ENCODE data around the gene HHLA2.

Gene HHLA2

DNA sequence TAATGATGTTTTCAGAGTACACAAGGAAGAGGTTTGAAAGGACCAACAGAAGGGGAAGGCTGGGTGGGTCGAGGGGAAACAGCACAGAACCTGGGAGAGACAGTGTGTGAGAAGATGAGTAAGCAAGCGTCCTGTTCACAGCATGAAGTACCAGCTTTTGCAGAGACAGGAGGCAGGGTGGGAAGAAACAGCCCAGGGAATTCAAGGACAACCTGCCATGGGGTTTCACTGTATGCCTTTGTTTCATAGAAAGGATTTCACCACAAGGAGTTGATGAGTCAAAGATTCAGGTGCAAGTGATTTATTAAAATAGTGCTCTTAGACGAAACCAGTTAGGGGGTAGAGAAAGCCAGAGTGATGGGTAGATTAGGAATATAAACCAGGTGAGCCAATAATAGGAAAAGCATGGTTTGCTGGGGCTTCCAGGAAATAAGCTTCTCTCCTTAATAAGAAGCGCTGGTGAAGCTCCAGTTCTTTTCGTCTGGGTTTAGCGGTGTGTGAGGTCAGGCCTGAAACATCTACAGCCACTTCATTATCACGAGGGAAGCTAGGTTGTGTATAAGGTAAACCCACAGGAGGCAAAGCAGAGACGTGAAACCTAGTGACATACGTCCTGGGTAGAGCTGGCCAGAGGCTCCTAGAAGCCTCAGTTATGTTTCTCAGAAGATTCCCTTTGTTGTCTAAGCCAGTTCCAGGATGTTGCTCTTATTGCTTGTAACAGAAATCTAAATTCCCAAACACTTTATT lies 3.9 kb downstream of the HHLA2 start:
- no peak for DNase-seq

DNA sequence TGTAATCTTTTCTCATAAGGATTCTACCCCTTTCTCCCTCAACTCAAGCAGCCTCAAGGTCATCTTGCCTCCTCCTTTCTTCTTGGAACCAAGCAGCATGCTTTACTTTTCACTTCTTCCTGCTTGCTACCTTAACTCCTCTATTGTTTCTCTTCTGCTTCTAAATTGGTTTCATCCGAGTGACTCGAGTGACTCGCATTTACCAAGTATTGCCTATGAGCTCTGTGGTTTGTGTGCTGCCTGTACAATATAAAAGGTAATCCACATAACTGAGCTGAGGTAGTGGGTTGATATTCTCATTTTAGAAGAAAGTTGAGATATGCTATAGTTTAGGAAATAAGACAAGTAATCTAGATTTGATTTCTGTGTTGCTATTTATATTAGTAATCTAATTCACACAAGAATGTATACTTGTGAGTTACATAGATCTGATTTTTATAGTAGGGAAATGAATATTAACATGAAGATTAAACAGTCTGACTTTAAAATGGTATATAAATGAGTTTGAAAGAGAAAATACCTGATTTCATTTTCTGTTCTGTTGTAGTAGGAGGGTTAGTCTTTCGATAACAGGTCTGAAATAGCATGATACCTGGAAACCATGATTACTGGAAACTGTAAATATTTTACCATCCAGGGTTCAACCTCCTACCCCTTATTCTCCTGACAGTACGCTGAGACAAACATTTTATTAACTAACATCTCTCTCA lies 5.5 kb downstream of the HHLA2 start:
- peak; percentile 7 for DNase-seq

DNA sequence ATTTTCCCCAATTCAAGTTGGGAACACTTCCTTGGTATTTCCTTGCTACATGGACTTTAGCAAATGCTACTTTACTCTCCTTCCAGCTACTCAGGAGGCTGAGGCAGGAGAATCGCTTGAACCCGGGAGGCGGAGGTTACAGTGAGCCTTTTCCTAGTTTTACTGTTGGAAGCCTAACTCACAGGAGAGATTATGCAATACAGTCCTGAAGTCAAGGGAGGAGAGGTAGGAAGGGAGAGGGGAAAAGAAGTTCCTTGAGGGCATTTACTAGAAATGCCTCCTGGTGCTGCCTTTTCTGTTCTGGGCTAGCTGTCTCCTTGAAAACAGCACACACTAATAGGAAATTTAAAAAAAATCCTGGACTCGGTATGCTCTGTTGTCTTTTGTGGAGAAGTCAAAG lies 6.2 kb downstream of the HHLA2 start:
- DNase-seq, result no peak

DNA sequence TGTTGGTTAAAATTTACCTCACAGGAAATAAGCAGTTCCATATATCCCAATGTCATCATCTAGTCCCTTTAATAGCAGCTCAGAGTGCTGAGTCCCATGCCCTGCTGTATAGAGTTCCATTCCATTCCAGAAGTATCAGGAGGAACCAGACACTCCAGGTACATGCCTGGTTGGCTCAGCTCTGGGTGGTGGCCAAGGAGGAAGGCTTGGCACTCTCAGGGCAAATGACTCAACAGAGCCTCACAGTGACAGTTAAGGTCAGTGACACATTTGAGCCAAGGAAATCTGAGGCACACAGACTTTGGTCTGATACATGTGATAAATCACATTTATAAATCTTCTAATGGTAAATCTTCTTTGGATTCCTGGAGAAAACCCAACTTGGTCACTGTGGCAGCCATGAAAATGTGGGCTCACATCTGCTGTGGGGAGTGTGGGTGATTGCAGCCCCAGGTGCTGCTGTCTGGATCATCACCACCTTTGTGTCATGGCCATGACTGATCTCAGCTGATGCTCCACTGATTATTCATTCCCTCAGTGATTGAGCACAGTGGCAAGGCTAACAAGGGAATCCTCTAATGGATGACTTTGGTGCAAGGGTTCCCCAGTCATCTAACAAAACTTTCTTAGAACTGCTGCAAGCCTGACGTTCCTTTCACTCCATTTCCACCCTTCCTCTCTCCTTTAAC lies 9.3 kb downstream of the HHLA2 start:
- no peak for DNase-seq

DNA sequence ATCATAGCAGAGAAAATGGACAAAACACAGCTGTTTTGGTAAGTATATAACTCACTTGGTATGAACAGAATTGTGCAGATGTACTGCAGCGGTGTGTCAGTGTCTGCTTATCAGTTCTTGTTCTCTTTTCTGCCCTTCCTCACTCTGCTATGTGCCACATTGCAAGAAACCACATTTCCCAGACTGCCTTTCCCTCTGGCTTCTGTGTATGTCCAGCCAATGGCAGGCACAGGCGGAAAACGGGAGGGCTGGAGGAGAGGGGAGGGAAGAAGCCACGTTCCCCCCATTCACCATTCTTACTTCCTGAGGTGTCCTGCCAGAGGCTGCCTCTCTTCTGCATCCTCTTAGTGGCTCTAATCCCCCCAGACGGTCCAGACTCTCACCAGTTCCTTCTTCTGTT lies 15.4 kb downstream of the HHLA2 start:
- DNase-seq, result no peak

DNA sequence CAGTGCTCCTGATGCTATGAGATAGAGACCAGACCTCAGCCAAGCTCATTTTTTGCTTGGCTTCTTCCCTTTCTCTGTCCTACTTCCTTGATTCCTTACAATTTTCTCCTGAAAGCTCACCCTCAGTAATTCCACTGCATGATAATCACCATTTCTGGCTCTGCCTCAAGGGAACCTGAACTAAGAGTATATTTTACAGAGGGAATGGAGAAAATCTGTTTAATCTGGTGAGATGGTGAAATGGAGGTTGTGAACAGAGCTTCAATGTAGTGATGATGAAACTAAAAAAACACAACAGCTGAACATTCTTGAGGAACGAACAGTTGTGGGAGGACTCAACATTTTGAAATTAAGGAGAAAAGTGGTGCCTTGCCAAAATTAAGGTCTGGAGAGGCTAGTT lies 16.3 kb downstream of the HHLA2 start:
- DNase-seq, result no peak

DNA sequence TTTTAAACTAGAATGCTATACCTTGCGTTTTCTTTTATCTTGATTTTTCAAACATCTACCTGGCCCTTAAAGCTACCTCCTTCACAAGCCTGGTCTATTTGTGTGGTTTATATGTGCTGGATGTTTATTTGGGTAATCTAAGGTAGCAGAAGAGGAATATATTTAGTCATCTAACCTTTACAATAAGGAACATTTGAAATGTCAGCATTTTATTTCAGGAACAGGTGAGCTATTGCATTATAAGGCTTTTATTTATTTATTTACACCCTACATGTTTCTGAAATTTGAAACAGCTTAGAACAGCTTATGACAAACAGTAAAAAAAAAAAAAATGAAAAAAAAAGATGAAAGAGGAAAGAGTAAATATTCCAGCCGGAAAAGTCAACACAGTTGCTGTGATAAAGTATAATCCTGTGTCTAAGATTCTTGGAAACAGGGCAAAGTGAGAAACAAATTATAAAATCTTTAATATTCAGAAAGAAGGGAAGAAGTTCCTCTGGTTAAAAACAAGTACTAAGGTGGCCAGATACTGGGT lies 19.5 kb downstream of the HHLA2 start:
- no peak for DNase-seq

DNA sequence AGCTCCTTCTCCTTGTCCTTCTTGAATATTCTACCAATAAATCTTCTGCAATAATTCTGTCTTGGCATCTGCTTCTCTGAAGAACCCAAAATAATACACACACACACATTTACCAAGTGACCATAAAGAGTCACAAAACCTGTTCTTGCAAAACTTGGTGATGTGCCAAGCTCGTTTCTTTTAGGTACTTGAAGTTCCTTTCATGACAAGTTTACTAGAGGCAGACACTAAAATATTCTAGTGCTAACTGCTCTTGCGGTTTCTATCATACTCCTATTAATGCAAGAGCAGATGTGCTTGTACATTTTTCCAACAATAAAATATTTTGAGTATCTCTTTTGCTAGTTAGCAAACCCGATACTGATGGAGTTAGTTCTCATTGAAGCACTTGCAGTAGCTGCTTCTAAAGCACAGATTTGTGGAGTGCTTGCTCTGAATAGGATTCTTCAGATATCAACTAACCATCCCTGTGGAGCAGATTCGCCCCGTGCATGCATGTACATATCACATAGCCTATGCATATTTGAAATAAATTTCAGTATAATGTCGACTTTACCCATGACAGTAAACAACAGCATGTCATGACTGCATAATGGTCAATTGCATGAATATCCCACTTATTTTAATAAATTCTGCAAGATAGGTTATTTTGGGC lies 23.2 kb downstream of the HHLA2 start:
- no peak for DNase-seq

DNA sequence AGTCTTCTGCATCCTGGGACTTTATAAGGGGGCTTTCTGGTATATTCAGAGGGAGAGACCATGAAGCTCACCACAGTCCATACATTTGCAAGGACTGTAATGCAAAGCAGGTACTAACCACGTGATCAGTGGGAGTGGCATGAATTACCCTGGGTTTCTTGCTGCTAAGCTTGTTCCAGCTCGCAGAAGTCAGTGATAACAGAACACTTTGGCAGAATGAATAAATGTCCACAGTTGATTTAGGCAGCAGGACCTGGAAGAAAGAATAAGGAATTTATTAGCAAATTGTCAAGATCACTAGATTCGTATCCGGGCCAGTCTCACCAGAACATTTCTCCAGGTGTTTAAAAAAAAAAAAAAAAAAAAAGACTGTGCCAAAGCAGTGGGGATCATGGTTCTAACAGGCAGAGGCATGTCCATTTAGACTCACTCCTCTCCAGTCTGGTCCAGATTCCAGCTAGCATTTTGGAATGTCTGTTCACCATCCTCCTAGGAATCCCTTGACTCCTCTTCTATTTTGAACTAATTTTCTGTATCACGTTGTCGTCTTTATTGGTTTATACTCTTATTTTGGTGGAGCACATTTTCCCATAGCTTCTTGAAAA lies 24.5 kb downstream of the HHLA2 start:
- no peak for DNase-seq

DNA sequence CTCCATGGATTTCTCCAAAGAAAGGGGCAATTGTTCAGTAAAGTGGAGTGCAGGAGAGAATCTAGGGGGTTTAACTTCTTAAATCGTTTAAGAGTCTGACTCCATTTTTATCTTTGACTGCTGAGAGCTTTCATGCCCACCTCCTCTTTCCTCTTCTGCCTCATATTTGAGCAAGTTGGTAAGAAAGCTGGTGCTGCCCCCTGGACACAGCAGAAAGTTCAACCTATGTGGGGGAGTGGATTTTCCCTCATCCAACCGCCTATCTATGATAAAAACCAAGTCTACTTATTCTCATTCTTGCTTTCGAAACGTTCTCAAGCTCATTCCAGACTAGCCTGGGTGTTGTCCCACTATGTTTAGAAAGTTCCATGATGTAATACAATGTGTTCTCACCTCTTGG lies 26.0 kb downstream of the HHLA2 start:
- peak; percentile 25 for DNase-seq

DNA sequence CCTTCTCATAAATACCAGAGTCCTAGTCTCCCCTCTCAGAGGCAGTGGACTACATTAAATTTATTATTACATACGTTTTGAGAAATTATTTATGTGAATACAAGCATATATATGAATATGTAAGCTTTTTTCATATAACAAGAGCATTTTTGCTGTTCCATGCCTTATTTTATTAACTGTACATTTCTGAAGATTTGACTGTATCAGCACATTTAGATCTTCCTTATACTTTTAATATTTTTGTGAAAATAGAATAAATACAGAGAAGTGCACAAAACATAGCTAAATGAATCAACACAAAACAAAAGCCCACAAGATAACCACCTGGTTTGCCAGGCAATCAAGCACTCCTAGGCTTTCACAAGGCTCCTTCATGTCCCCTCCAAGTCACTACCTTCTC lies 27.8 kb downstream of the HHLA2 start:
- DNase-seq, result no peak

DNA sequence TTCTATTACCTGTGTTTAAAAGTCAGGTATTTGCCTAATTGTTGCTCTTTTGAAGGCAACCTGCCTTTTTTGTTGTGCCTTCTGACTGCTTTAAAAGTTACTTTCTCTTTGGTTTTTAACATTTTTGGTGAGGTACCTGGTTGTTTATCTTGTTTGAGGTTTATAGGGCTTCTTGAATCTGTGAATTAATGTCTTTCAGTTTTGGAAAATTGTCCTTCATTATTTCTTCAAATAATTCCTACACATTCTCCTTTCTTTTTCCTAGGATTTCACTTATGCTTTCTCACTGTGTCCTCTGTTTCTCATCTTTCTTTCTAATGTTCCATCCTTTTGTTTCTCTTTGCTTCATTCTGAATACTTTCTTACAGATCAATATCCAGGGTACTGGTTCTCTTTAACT lies 30.8 kb downstream of the HHLA2 start:
- no peak for DNase-seq

DNA sequence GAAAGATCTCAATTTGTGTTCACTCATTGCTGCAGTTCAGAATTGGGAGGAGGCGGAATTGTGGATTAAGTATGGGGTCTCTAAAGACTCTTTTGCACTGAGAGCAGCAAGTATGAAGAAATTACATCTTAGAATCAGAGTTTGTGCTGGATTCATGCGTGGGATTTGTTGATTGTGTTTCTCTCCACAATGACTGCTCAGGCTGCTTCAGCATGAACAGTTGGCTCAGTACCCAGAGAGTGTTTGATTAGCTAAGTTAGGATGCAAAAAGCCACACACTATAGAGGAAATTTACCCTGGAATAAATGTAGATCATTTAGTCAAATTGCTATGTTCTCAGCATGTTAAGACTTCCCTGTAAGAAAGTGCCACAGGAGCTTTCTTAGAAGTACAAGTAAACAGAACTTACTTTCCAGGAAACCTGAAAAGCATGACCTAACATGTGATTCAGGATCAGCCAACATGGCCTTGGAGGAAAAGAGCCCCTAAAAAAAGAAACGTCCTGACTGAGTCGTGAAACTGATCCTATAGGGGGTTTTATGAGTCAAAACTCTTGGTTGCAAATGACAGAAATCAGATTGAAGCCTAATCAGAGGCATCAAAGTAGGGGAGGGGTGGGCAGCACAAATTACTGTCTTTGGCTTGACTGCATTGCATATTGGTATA lies 32.6 kb downstream of the HHLA2 start:
- no peak for DNase-seq

DNA sequence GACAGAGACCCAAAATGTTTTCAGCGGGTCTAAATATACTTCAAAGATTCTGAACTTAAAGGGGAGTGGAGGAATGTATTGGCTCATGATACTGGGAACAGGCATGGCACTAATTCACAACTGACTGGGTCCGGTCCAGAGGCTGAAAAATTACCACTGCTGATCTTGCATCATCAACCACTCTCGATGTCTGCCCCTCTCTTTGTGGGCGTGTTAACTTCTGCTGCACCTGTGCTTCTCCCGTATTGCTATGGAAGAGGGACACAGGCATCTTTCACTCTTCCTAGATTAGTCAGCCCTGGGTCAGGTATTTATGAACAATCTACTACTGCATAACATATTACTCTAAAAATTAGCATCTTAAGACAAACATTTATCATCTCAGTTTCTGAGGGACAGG lies 33.2 kb downstream of the HHLA2 start:
- no peak for DNase-seq

DNA sequence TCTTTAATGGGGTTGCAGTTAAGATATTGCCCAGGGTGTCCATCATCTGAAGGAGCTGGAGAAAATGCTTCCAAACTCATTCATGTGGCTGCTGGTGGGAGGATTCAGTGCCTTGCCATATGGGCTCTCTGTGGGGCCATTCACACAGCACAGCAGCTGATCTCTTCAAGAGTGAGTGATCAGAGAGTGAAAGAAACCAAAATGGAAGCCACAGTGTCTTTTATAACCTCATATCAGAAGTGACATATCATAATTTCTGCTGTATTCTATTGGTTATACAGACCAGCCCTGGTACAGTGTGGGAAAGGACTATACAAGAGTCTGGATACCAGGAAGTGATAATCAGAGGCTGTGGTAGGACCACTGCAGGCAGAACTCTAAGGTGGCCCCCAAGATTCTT lies 33.6 kb downstream of the HHLA2 start:
- DNase-seq, result no peak

DNA sequence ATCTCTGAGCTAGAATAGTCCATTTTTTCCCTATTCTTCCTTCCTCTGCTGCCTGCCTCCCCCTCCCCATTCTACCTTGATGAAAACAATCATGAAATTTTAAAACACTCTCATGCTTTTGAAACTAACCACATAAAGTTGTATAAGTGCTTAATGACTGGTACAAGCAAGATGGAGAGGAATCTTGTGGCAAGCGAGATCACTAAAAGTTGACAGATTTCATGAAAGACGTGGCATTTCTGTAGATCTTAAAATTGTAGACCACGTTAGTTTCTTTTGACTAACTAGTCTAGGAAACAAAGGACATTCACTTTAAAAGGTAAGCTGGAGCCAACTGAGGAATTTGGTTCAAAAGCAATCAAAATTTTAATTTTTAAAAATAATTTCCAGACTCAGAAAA lies 35.4 kb downstream of the HHLA2 start:
- no peak for DNase-seq

DNA sequence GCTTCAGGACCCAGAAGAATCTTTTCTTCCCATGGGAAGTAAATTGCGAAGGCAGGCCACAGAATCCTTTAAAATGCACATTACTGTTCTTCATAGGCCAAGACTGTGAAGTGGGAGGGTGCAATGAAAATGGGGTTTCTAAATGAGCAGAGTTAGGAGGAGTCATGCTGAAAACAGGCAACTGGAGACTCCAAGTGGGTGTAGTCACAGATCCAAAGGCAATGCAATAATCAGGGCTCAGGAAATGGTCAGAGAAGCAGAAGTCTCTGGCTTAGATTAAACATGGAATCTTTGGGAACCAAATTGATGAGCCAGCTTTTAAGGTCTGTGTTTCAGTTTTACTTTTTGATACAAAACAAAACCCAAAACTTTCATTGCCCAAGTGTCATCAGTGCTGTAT lies 37.6 kb downstream of the HHLA2 start:
- DNase-seq, result no peak

DNA sequence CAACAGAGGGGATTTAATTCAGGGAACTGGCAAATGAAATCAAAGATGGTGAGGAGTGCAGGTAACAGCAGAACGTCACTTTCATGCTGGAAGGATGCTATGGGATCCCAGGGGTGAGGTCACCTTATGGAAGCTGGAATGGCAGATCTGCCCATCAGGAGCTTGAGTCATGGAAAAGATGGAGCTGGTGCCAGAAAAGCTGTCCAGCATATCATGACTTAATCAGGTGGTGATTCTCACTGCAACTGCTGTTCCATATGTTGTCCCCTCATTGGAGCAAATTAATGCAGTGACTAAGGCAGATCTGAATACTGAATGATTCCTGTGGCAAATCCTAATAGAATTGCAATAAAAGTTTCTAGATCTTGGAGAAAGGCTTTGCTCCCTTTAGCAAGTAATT lies 38.4 kb downstream of the HHLA2 start:
- DNase-seq, result no peak

DNA sequence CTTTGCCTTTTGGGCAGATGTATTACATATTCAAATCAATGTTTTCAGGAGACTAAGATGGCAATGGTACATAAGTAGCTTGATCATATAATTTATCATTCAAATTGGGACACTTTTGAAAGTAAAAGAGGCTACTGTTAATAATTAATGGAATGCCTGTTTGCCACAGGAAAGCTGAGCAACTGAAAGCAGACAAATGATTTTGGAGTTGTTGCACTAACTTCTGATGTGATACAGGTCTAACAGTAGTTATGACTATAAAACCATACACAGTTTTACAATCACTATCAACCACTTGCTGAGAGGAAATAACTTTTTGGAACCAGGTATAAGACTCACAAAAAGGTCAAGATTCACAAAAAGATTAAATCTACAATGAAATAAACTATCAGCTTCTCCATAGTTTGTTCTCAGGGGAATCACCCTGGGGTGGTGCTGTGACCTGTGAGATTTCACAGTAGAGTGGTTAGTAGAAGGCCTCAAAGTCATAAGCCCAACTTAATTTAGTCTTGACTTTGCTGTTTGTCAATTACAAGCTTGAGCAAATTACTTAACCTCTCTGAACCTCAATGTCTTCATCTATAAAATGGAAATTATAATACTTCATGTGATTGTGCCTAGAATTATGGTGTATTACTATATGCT lies 42.7 kb downstream of the HHLA2 start:
- DNase-seq, result no peak

DNA sequence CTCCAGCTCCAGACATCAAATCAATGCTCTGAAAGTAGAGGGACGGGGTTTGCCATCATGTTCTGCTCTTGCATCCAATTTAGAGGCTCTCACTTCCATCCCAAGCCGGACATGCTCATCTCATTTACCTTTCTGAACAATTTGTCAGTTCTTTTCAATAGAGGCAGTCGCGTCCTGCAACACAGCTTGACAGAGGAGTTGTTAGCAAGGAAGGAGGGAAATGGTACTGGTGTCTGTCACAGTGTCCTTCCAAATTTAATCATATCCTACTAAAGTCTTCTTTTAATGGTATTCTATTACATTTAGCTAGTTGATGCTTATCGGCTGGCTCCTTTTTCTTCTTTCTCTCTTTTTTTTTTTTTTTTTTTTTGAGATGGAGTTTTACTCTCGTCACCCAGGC lies 45.6 kb downstream of the HHLA2 start:
- DNase-seq, result no peak

DNA sequence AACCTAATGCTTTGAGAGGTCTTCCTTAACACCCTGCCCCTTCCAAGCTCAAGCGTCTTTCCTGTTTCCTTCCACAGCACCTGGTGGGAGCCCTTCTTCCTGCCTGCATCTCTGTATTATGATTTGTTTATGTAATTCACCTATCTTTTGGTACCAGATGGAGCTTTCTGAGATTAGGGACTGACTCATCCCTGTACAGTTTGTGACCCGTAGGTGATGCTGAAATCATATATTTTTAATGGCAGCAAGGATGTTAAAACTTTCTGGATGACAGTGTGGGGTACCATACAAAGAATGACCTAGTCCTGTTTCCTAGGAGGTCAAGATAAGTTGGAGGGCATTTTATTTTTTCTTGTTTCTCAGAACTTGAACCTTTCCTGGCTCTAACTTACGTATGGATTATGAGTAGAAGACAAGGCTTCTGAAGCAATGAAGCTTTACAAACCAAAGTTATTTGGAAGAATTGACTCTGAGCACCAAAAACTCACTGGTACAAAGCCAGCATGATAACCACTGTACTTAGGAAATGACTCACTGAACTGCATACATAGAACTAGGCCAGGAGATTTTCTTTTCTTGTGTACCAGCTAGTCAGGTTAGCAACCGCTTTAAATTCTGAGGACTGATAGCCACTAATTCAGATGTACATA lies 46.6 kb downstream of the HHLA2 start:
- no peak for DNase-seq

All from activated naive CD4-positive, alpha-beta T cell treated with Interleukin-2 at 50 U/mL for 16 hours (primary cell).